DND-41 (cell line): ENCODE data around the gene ACAP2.

ENCODE experiments used
- ATAC-seq: fragments of 200-7000 bp; cut with Tn5 transposase; 3 replicates; pipeline ENCODE4 v1.9.1; 2021; ENCODE audit warnings: low read depth; ENCODE audit not compliant: insufficient read depth
- DNase-seq: peaks from one replicate; pipeline ENCODE4 v3.0.0-alpha.2; 2020
- H2AFZ ChIP-seq: 2 replicates; pipeline ENCODE4 v1.6.0; 2012; ENCODE audit warnings: low read depth, low read length
- H3K27ac ChIP-seq: 2 replicates; pipeline ENCODE4 v1.5.1; 2012; ENCODE audit warnings: low read length, inconsistent platforms
- H3K27me3 ChIP-seq: fragments of 200-600 bp; sonication (generic); 2 replicates; pipeline ENCODE4 v1.6.0; 2012; ENCODE audit warnings: low read length, mild to moderate bottlenecking, inconsistent platforms; ENCODE audit not compliant: insufficient read depth, poor library complexity
- H3K36me3 ChIP-seq: 2 replicates; pipeline ENCODE4 v1.5.1; 2012; ENCODE audit warnings: low read length, inconsistent platforms; ENCODE audit not compliant: insufficient read depth
- H3K4me1 ChIP-seq: 2 replicates; pipeline ENCODE4 v1.5.1; 2012; ENCODE audit warnings: mild to moderate bottlenecking, low read length; ENCODE audit not compliant: insufficient read depth
- H3K4me2 ChIP-seq: 2 replicates; pipeline ENCODE4 v1.6.0; 2012; ENCODE audit warnings: mild to moderate bottlenecking, moderate library complexity, low read length, inconsistent platforms; ENCODE audit not compliant: insufficient read depth
- H3K4me3 ChIP-seq, 2 experiments: fragments of 200-600 bp in 1 of 2; shearing (Covaris generic) in 1 of 2; 2 replicates each; pipeline ENCODE4 v1.5.1; 2012 to 2016; ENCODE audit warnings: inconsistent platforms in 2 of 2, low read length in 2 of 2, mild to moderate bottlenecking in 2 of 2, low read depth in 1 of 2, moderate library complexity in 1 of 2
- H3K79me2 ChIP-seq: 2 replicates; pipeline ENCODE4 v1.6.0; 2012; ENCODE audit warnings: low read length, inconsistent platforms; ENCODE audit not compliant: insufficient read depth
- H3K9ac ChIP-seq: 2 replicates; pipeline ENCODE4 v1.6.0; 2012; ENCODE audit warnings: low read depth, mild to moderate bottlenecking, inconsistent platforms, low read length, moderate library complexity
- H3K9me3 ChIP-seq: 2 replicates; pipeline ENCODE4 v1.5.1; 2012; ENCODE audit warnings: low read length, moderate library complexity, mild to moderate bottlenecking, inconsistent platforms; ENCODE audit not compliant: insufficient read depth, severe bottlenecking
- H4K20me1 ChIP-seq: 2 replicates; pipeline ENCODE4 v1.6.0; 2012; ENCODE audit warnings: low read length; ENCODE audit not compliant: insufficient read depth
- EZH2 ChIP-seq: IDR thresholded peaks from 3 replicates; pipeline ENCODE4 v1.6.1; 2012; ENCODE audit warnings: borderline replicate concordance, low read depth, mild to moderate bottlenecking, moderate library complexity, low read length, inconsistent platforms; ENCODE audit not compliant: severe bottlenecking
- TF ChIP-seq, protein P1 (sequence below): IDR thresholded peaks from 2 replicates; pipeline ENCODE4 v1.5.1; 2012; ENCODE audit warnings: borderline replicate concordance, low read length, moderate library complexity, mild to moderate bottlenecking; ENCODE audit not compliant: poor library complexity, severe bottlenecking; ENCODE audit errors: extremely low read depth

ACAP2 gene

DNA sequence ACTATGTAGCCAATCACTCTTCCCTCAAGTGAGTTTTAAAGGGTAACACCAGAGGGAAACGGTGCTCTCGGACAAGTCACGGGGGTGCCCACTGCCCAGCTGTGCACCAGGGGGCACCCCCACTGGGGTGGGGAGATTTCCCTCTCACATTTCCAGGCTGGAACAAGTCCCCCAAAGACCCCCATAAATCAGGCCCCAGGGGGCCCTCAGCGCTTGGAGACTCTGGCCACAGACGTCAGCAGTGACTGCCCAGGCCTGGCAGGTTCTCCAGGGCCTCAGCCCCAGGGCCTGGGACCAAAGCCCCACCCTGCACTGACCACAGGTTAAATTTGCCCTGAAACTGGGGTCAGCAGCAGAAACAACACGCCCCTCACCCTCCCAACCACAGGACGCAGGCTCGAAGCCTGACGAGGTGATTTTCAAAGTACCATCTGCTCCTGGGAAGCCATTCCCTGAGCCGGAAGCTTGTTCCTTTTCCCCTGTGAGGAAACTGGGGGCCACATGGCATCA is 188.8 kb downstream of the ACAP2 start:
- H4K20me1 ChIP-seq, result peaks cover 79% of the 10 kb centered on the region
- H3K9me3 ChIP-seq, result no peaks in the 10 kb centered on the region
- H3K36me3 ChIP-seq, result no peaks in the 10 kb centered on the region
- H3K4me1 ChIP-seq, result no peaks in the 10 kb centered on the region
- H2AFZ ChIP-seq, result no peak overlapping the region
- H3K79me2 ChIP-seq, result peaks cover 15% of the 10 kb centered on the region; the same call in 1 of the 2 replicates
- no peak overlapping the region for H3K4me3 ChIP-seq
- ATAC-seq, result no peak
- H3K27me3 ChIP-seq, result no peaks in the 10 kb centered on the region
- H3K27ac ChIP-seq, result no peak overlapping the region
- H3K9ac ChIP-seq, result no peak overlapping the region
- no peak overlapping the region for H3K4me2 ChIP-seq
- no peak for DNase-seq
- TF ChIP-seq, protein P1, sequence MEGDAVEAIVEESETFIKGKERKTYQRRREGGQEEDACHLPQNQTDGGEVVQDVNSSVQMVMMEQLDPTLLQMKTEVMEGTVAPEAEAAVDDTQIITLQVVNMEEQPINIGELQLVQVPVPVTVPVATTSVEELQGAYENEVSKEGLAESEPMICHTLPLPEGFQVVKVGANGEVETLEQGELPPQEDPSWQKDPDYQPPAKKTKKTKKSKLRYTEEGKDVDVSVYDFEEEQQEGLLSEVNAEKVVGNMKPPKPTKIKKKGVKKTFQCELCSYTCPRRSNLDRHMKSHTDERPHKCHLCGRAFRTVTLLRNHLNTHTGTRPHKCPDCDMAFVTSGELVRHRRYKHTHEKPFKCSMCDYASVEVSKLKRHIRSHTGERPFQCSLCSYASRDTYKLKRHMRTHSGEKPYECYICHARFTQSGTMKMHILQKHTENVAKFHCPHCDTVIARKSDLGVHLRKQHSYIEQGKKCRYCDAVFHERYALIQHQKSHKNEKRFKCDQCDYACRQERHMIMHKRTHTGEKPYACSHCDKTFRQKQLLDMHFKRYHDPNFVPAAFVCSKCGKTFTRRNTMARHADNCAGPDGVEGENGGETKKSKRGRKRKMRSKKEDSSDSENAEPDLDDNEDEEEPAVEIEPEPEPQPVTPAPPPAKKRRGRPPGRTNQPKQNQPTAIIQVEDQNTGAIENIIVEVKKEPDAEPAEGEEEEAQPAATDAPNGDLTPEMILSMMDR, result no peak
- TF ChIP-seq EZH2, result no peak

DNA sequence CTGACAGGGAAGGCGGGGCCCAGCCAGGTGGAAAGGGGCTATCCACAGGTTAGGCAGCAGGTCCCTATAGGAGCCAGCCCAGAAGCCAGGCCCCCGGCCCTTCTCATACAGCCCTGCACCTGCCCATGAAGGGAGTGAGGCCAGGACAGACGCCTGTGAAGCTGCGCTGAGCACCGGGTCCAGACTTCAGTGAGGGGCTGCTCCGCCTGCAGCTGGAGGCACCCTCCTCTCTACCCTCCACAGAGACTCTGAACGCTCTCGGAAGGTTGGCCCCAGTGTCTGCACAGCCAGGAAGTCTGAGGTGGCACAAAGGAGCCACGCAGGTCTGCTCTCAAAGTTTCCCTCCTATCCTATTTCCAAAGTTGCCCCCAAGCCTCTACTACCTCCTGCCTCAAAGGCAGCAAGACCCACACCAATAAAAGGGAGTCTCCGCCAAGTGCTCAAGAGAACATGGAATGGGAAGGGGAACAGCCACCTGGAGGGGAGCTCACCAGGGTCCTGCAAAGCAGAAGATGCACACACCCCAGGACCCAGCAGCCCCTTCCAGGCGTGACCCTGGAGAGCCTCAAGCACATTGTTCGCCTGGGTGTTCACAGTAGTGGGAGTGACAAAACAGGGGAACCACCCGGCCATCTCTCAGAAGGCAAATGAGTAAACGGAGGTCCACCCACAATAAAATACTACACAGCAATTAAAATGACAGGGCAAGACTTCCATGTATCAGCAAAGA is 191.3 kb downstream of the ACAP2 start:
- Histone ChIP-seq H3K4me3 (no peak overlapping the region), H4K20me1 (peaks cover 60% of the 10 kb centered on the region; the same call in 1 of the 2 replicates), H2AFZ (no peak overlapping the region), H3K4me2 (no peak overlapping the region), H3K27me3 (no peaks in the 10 kb centered on the region), H3K9ac (no peak overlapping the region), H3K4me1 (no peaks in the 10 kb centered on the region), H3K27ac (no peak overlapping the region), H3K79me2 (peaks cover 8% of the 10 kb centered on the region; the same call in 1 of the 2 replicates), H3K9me3 (no peaks in the 10 kb centered on the region), H3K36me3 (no peaks in the 10 kb centered on the region)
- DNase-seq, result peak; percentile 2
- TF ChIP-seq, protein P1, result no peak
- TF ChIP-seq EZH2, result no peak
- ATAC-seq, result no peak

DNA sequence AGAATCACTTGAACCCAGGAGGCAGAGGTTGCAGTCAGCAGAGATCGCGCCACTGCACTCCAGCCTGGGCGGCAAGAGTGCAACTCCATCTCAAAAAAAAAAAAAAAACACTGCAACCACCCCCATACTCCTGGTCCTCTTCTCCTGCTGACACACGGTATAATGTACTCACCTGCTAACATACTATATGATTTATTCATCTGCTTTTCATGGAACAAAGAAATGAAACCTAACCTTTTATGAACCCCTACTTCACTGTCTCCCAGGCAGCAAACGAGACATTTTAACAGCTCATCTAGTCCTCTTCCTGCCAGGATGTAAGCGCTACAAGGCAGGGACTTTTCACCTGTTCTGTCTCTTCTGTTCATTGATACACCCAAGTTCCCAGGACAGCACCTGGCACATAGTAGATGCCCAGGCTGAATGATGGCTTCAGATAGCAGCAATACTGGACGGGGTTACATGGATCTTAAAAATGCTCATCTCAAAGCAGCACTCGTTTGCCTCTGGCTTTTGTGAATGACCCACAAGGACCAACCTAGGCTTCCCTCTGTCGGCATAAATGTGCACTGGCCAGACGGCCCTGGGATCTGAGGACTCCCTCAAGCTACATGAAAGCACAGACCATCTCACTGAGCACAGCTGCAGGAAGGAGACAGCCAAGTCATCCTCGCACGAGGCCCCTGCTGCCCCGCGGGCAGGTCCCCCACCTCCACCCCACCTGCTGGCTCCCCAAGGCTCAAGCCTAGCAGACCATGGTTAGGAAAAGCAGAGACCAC is 192.2 kb downstream of the ACAP2 start:
- no peaks in the 10 kb centered on the region for H3K27me3 ChIP-seq
- no peak overlapping the region for H3K4me3 ChIP-seq
- peaks cover 8% of the 10 kb centered on the region; the same call in 1 of the 2 replicates for H3K79me2 ChIP-seq
- H3K9me3 ChIP-seq, result no peaks in the 10 kb centered on the region
- no peak overlapping the region for H3K9ac ChIP-seq
- H3K4me2 ChIP-seq, result no peak overlapping the region
- no peak overlapping the region for H3K27ac ChIP-seq
- TF ChIP-seq EZH2, result no peak
- TF ChIP-seq, protein P1, result no peak
- H2AFZ ChIP-seq, result no peak overlapping the region
- H3K4me1 ChIP-seq, result no peaks in the 10 kb centered on the region
- no peak for ATAC-seq
- peaks cover 57% of the 10 kb centered on the region; the same call in 1 of the 2 replicates for H4K20me1 ChIP-seq
- peaks cover 4% of the 10 kb centered on the region; the same call in 1 of the 2 replicates for H3K36me3 ChIP-seq
- DNase-seq, result peak; percentile 2
